GM21381 (cell line): ENCODE results near the gene JMJD4.
A peak's percentile ranks its signal among the peaks of the same experiment; 100 is the strongest.

ENCODE experiments used
- ATAC-seq: cut with Tn5 transposase; IDR thresholded peaks from one replicate; pipeline ENCODE4 v1.9.1; 2021; ENCODE audit warnings: mild to moderate bottlenecking, moderate library complexity; ENCODE audit not compliant: unreplicated experiment

The JMJD4 gene

DNA sequence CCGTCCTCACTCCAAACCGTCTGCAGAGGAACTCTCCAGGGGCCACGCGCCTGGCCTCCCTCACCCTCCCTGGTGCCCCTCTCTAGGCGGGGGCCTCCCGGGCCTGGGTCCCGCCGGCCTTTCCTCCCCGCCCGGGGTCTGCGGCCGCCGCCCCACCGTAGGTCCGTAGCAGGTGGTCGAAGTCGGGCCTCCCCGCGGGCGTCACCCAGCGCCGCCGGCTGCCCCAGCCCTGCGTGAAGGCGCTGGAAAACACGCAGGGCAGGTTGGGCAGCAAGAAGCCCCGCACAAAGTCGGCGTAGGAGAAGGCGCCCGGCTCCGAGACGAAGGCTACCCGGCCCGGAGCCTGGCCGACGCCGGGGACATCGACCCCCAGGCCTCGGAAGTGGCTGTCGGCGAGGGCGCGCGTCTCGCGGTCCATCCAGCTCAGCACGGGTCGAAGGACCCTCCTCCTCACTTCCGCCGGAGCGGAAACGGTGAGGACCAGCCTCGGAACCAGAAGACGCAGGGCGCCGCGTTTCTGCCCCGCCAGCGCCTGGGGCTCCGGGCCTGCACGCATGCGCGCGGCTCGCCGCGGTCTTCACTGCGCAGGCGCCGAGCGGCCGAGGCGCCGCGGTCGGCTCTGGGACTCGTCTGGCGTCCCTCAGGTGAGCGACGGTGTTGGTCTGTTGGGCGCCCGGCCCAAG is at the start of gene JMJD4, which contains the start of gene SNAP47:
Gene JMJD4, minus strand, starts transcription at position 447 of the 683 bp plus-strand sequence. Its CDS starts 29 bp downstream, at position 418.
Gene SNAP47, plus strand, starts transcription at position 580 of the 683 bp plus-strand sequence. CDS start 12,302 bp downstream, outside the sequence.
- ATAC-seq, result peak; percentile 93

GRCh38 chr1:227782226-227782625 is 47.1 kb upstream of the JMJD4 start:
- ATAC-seq, result no peak

DNA sequence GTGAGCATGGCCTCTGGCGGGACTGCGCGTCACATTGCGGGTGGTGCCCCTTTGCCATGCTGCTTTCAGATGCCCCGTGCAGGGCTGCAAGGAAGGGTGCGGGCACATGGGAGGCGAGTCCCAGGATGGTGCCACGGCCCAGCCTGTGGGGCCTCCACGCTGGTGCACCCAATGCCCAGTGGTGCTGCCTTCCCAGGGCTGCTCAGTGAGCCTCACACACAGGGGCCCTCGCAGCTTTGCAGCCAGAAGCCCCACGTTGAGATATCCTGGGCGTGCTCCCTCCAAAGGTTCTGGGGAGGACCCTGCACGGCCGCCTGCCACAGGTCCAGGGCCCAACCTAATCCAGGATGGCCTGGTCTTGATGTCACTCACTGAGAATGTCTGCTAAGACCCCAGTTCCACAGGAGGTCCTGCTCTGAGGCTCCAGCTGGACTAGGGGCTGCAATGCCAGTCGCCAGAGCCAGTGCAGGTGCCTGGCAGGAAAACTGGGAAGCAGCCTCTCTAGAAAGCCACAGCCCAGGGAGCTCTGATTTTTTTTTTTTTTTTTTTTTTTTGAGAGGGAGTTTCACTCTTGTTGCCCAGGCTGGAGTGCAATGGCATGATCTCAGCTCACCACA is 46.3 kb upstream of the JMJD4 start:
- ATAC-seq, result no peak

- no peak for ATAC-seq
Measured at GRCh38 chr1:227780101-227781044, 45.3 kb upstream of the JMJD4 start.

- no peak for ATAC-seq
Measured at GRCh38 chr1:227779685-227780084, 44.6 kb upstream of the JMJD4 start.

GRCh38 chr1:227779021-227779441 is 43.9 kb upstream of the JMJD4 start:
- ATAC-seq, result no peak

GRCh38 chr1:227778401-227778947 is 43.4 kb upstream of the JMJD4 start:
- no peak for ATAC-seq

DNA sequence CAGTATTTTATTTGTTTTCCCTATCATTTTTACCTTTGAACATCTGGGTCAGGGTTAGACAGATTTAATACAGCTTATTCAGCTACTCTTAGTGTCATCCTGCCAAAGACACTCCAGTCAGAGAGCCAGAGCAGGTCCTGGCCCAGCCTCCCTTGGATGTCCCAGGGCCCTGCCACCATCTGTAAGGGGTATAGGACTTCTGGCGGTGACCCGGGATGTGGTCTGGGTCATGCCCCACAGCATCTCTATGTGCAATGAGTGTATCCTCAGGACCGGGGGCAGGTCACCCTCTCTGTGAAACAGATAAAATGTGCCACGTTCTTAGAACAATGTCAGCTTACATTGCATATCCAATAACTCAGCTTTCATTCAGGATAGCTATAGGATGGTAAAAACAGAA is 42.5 kb upstream of the JMJD4 start:
- no peak for ATAC-seq

DNA sequence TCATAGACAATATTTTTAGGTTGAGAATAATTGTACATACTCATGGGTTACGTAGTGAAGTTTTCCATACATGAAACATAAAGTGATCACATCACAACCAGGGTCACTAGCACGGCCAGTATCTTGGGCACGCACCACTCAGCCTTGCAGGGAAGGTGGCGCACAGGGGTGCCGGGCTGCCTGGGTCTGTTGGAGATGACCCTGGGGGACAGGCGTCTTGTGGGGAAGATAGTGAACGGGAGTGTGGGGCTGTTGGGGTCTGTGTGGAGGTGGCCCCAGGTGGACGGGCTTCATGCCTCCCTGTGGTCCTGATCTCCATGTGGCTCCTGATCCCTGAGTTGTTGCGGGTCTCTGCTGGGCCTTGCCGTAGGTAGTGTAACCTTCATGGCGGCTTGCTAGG is 42.1 kb upstream of the JMJD4 start:
- no peak for ATAC-seq

- ATAC-seq, result no peak
Measured at GRCh38 chr1:227776331-227776771, 41.2 kb upstream of the JMJD4 start.

DNA sequence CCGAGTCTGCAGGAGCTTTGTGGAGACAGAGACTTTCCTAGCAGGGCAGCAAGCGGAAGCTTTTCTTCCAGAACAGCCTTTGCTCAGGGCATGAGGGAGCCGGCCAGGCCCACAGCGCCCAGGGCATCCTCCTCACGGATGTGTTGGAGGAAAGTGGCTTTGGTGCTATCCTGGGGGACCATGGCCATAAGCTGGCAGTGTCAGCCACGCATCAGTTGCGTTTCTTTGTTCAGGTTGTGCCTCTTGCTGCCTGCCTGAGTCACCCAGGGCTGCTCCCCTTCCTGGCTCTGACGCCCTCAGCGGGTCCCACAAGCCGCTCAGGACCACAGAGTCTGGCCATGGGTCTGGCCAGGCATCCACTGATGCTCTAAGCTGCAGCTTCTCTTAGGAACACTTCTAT is 40.7 kb upstream of the JMJD4 start:
- no peak for ATAC-seq

GRCh38 chr1:227774821-227775661 is 39.9 kb upstream of the JMJD4 start:
- no peak for ATAC-seq

- no peak for ATAC-seq
Measured at GRCh38 chr1:227774051-227774731, 39.1 kb upstream of the JMJD4 start.

GRCh38 chr1:227773558-227773957 is 38.5 kb upstream of the JMJD4 start:
- no peak for ATAC-seq

- no peak for ATAC-seq
Measured at GRCh38 chr1:227771771-227772170, 36.7 kb upstream of the JMJD4 start.

- no peak for ATAC-seq
Measured at GRCh38 chr1:227771326-227771725, 36.2 kb upstream of the JMJD4 start.

DNA sequence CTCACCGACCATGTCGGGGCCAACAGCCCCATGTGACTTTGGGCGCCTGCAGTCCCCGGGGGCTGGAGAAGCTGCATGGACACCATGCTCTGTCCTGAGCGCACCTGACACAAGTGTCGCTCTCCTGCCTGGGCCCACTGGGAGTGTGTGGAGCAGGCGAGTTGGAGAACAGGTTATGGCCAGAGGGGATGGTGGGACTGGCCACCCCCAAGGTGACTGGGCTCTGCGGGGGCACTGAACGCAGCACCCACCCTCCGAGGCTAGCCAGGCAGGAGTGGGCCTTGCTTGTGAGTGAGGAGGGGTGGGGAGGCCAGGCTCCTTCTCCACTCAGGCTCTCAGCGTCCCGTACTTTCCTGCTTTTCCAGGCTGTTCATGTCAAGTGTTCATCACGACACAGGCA is 35.7 kb upstream of the JMJD4 start:
- no peak for ATAC-seq

- ATAC-seq, result no peak
Measured at GRCh38 chr1:227769936-227770494, 34.9 kb upstream of the JMJD4 start.
